SU-DHL-6 (cell line): ENCODE results near the gene ZNF536.

Experiments used
- H2AFZ ChIP-seq: fragments of 200-600 bp; sonication (generic); 2 replicates; pipeline ENCODE4 v1.6.1; 2014; ENCODE audit warnings: low read depth, mild to moderate bottlenecking, moderate library complexity, mixed read lengths, antibody characterized with exemption, low read length; ENCODE audit not compliant: severe bottlenecking
- H3F3A ChIP-seq: fragments of 200-600 bp; shearing (Covaris generic); 2 replicates; pipeline ENCODE4 v1.6.0; 2016; ENCODE audit warnings: antibody characterized with exemption, mild to moderate bottlenecking; ENCODE audit not compliant: insufficient read depth
- H3K27ac ChIP-seq: fragments of 200-600 bp; sonication (generic); 2 replicates; pipeline ENCODE4 v1.5.1; 2016; ENCODE audit warnings: low read depth, mild to moderate bottlenecking, low read length, moderate library complexity, mixed read lengths
- H3K27me3 ChIP-seq: fragments of 200-600 bp; sonication (generic), shearing (Covaris generic); 2 replicates; pipeline ENCODE4 v1.6.0; 2014; ENCODE audit warnings: mild to moderate bottlenecking, low read length
- H3K36me3 ChIP-seq: fragments of 200-600 bp; sonication (generic); 2 replicates; pipeline ENCODE4 v1.6.1; 2014; ENCODE audit warnings: mild to moderate bottlenecking, low read length, mixed read lengths
- H3K4me2 ChIP-seq: fragments of 300-600, 200-600 bp; shearing (Covaris generic), sonication (generic); 2 replicates; pipeline ENCODE4 v1.6.0; 2014; ENCODE audit warnings: low read length, low read depth, mild to moderate bottlenecking; ENCODE audit not compliant: poor library complexity, severe bottlenecking
- H3K4me3 ChIP-seq: fragments of 200-600 bp; sonication (generic); 2 replicates; pipeline ENCODE4 v1.5.1; 2014; ENCODE audit warnings: antibody characterized with exemption, low read length, mild to moderate bottlenecking, mixed read lengths; ENCODE audit not compliant: insufficient read depth, poor library complexity, severe bottlenecking
- H3K79me2 ChIP-seq: fragments of 200-600 bp; sonication (generic); 2 replicates; pipeline ENCODE4 v1.6.1; 2014; ENCODE audit warnings: mild to moderate bottlenecking, low read length, moderate library complexity; ENCODE audit not compliant: insufficient read depth
- H3K9ac ChIP-seq: fragments of 200-600 bp; sonication (generic); 2 replicates; pipeline ENCODE4 v1.7.0; 2014; ENCODE audit warnings: mild to moderate bottlenecking, low read length
- H3K9me2 ChIP-seq: fragments of 200-600 bp; sonication (generic); replicated peaks from 2 replicates; pipeline ENCODE4 v1.6.1; 2014; ENCODE audit warnings: low read length; ENCODE audit not compliant: insufficient read depth
- H3K9me3 ChIP-seq: fragments of 200-600 bp; sonication (generic); 2 replicates; pipeline ENCODE4 v1.6.1; 2014; ENCODE audit warnings: low read length, mixed read lengths; ENCODE audit not compliant: insufficient read depth
- H4K20me1 ChIP-seq: fragments of 200-600 bp; sonication (generic); 2 replicates; pipeline ENCODE4 v1.6.1; 2014; ENCODE audit warnings: low read depth, mild to moderate bottlenecking, antibody characterized with exemption, low read length, moderate library complexity, mixed read lengths
- EZH2phosphoT487 ChIP-seq: fragments of 200-600 bp; sonication (generic), shearing (Covaris generic); conservative IDR thresholded peaks from 2 replicates; pipeline ENCODE4 v1.6.1; 2018; ENCODE audit warnings: mild to moderate bottlenecking, antibody characterized with exemption, low read length, moderate library complexity, mixed read lengths
- TF ChIP-seq, protein P1 (sequence below): fragments of 200-600 bp; sonication (generic); IDR thresholded peaks from one replicate; pipeline ENCODE4 v1.5.1; 2017; ENCODE audit warnings: antibody characterized with exemption, mild to moderate bottlenecking, low read length, moderate library complexity; ENCODE audit not compliant: insufficient read depth, poor library complexity, severe bottlenecking

The ZNF536 gene

DNA sequence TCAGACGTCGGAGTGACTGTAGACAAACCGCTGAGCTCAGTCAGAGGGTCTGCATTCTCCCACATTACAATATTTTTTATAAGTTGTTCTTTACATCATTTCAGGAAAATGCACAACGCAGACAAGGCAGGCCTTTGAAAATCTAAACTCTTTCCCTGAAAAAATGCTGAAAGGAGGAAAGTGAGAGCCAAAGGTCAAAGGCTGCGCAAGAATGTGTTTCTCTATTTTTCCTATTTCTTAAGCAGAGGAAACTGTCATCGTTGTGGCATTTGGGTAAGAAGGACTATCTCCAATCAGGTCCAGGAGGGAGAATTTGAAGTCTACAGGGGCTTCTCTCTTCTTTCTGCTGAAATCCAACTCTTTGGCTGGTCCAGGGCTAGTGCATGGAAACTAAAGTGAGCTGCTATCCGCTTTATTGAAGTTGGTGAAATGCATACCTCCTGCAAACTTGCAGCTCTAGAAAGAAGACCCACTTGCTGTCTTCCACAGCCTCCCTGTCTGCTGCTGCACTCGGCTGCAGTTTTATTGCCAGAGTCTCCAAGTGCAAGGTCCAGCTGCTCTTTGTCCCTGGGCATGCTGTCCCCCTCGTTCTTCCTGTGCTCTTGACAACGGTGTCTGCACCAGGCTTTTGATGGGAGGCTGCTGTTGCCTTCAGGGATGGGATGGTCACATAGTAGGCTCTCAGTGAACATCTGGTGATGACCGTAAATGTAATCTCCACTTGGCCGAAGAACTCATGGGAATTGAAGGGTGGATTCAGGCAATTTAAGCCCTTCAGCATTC is 31.2 kb downstream of the ZNF536 start:
- Histone ChIP-seq H3K9me3 (no peaks in the 10 kb centered on the region), H3K27me3 (no peaks in the 10 kb centered on the region), H2AFZ (no peak overlapping the region), H4K20me1 (no peaks in the 10 kb centered on the region), H3K36me3 (no peaks in the 10 kb centered on the region), H3K4me3 (no peak overlapping the region), H3K4me2 (no peak overlapping the region), H3F3A (no peaks in the 10 kb centered on the region), H3K79me2 (no peaks in the 10 kb centered on the region), H3K9ac (no peak overlapping the region), H3K9me2 (no peaks in the 10 kb centered on the region), H3K27ac (no peak overlapping the region)
- TF ChIP-seq, protein P1, sequence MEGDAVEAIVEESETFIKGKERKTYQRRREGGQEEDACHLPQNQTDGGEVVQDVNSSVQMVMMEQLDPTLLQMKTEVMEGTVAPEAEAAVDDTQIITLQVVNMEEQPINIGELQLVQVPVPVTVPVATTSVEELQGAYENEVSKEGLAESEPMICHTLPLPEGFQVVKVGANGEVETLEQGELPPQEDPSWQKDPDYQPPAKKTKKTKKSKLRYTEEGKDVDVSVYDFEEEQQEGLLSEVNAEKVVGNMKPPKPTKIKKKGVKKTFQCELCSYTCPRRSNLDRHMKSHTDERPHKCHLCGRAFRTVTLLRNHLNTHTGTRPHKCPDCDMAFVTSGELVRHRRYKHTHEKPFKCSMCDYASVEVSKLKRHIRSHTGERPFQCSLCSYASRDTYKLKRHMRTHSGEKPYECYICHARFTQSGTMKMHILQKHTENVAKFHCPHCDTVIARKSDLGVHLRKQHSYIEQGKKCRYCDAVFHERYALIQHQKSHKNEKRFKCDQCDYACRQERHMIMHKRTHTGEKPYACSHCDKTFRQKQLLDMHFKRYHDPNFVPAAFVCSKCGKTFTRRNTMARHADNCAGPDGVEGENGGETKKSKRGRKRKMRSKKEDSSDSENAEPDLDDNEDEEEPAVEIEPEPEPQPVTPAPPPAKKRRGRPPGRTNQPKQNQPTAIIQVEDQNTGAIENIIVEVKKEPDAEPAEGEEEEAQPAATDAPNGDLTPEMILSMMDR, result no peak

DNA sequence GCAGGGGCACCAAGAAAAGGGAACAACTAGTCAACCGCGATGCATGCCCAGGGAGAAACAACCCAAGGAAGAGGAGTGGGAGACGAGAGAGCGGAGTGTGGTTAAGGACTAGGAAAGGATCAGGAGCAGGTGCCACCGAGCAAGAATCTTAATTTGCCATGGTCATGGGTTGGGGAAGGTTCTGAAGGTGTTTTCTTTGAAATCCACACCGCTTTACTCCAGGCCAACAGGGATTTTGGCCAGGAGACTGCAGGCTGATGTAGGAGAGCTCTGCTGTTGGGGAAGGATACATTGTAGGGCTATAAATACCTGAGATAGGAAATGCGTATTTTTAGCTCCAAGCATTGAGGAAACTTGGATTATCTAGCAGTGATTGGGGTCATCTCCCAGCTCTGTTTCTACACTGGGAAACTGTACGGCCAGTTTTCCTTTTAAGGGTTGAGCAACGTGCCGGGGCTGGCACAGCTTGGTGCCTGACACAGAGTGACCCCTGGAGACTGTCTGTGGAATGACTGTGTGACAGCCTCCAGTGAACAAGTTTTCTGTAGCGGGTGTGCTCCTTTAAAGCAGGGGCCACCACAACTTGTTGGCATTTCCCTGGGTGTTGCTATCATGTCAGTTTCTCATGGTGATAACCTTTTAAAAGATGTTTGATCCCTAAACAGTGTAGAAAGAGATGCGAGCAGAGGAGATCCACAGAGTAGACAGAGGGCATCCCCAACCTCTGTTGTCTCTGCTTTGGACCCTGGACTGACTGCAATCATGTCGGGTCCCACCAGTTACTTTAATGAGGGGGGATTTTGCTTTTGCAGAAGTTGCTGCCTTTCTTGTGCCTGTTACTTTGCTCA is 34.3 kb downstream of the ZNF536 start:
- H3K36me3 ChIP-seq, result no peaks in the 10 kb centered on the region
- no peaks in the 10 kb centered on the region for H3K9me2 ChIP-seq
- no peak overlapping the region for H3K4me2 ChIP-seq
- no peak overlapping the region for H3K27ac ChIP-seq
- no peaks in the 10 kb centered on the region for H4K20me1 ChIP-seq
- no peaks in the 10 kb centered on the region for H3K79me2 ChIP-seq
- H3K9me3 ChIP-seq, result no peaks in the 10 kb centered on the region
- no peak overlapping the region for H2AFZ ChIP-seq
- no peak overlapping the region for H3K9ac ChIP-seq
- TF ChIP-seq EZH2phosphoT487, result no peak
- TF ChIP-seq, protein P1, result no peak
- no peak overlapping the region for H3K4me3 ChIP-seq
- no peaks in the 10 kb centered on the region for H3F3A ChIP-seq
- H3K27me3 ChIP-seq, result no peaks in the 10 kb centered on the region

DNA sequence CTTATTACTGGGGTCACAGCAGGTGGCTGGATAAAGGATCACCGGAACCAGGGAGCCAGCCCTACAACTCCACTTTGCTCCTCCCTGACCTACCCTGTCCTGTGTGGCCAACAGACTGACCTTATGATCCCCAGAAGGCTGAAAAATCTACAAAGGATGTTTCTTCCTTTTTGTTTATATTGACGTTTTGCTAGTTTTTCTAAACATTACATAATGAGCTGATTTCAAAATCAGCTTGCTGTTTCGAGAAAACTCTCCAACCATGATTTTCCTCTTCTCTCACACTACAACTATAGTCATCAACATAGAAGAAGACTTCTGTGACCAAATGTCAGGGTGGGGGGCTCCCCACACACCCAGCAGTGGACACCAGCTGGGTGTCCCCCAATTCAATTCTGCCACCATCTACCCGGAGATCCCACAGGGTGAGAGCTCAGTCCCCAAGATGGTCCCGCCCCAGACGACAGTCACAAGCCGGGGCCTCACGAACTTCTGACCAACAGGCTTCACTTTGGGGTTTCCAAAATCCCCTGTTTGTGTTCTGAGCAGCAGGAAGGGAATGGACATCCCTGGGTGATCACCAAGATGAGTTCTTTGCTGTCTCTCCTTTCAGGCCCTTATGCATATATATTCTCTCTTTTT is 35.0 kb downstream of the ZNF536 start:
- no peak overlapping the region for H3K4me2 ChIP-seq
- H3K4me3 ChIP-seq, result no peak overlapping the region
- H3K27ac ChIP-seq, result no peak overlapping the region
- H3K9ac ChIP-seq, result no peak overlapping the region
- no peaks in the 10 kb centered on the region for H3K27me3 ChIP-seq
- H3K9me3 ChIP-seq, result no peaks in the 10 kb centered on the region
- H3K9me2 ChIP-seq, result no peaks in the 10 kb centered on the region
- TF ChIP-seq EZH2phosphoT487, result no peak
- TF ChIP-seq, protein P1, result no peak
- H2AFZ ChIP-seq, result no peak overlapping the region
- H3F3A ChIP-seq, result no peaks in the 10 kb centered on the region
- no peaks in the 10 kb centered on the region for H3K36me3 ChIP-seq
- H3K79me2 ChIP-seq, result no peaks in the 10 kb centered on the region
- no peaks in the 10 kb centered on the region for H4K20me1 ChIP-seq
